ENCODE results near the gene MGAT4A.
"Not testable (repeated sequence)": the region's sequence is repeated elsewhere in the genome, so short reads cannot be mapped to it uniquely, and the experiment has no call there.

Gene MGAT4A

DNA sequence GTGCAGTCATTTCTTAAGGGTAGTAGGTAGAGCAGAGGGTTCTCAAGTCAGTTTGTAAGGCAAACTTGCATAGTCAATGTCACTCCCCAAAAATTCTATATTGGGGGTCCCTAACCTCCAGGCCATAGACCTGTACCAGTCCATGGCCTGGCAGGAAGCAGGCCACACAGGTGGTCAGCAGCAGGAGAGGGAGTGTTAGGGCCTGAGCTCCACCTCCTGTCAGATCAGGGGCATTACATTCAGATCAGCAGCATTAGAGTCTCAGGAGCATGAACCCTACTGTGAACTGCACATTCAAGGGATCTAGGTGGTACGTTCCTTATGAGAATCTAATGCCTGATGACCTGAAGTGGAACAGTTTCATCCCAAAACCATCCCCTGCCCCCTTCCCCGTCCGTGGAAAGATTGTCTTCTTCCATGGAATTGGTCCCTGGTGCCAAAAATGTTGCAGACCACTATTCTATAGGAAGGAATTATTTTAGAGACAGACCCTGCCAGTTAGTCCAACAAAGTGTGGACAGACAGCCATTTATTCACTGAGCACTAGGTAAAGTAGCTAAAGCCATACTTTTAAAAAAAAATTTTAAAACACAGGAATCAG, 129.3 kb downstream of the MGAT4A start:
- no peak for DNase-seq

DNA sequence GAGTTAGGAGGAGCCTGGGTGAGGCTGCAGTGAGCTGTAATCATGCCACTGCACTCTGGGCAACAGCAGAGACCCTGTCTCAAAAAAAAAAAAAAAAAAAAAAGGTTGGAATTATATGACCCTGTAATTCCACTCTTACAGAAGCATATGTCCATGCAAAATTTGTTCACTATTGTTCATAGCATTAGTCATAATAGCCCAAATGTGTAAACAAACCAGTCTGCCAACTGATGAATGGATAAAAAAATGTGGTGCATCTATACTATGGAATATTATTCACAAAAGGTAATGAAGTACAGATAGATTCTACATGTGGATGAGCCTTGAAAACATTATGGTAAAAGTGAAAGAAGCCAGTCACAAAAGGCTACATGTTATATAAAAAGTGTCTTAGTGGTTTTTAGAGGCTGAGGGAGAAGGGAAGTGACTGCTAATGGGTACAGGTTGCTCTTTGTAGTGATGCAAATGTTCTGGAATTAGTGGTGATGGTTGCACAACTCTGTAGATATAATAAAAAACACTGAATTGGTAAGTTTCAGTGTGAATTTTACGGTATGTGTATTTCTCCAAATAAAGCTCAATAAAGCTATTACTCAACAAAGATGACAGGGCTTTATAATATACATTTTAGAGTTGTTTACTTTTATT, 132.0 kb downstream of the MGAT4A start:
- no peak for DNase-seq

DNA sequence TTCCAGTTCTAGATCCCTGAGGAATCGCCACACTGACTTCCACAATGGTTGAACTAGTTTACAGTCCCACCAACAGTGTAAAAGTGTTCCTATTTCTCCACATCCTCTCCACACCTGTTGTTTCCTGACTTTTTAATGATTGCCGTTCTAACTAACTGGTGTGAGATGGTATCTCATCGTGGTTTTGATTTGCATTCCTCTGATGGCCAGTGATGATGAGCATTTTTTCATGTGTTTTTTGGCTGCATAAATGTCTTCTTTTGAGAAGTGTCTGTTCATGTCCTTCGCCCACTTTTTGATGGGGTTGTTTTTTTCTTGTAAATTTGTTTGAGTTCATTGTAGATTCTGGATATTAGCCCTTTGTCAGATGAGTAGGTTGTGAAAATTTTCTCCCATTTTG, 136.3 kb downstream of the MGAT4A start:
- DNase-seq: not testable (repeated sequence)

DNA sequence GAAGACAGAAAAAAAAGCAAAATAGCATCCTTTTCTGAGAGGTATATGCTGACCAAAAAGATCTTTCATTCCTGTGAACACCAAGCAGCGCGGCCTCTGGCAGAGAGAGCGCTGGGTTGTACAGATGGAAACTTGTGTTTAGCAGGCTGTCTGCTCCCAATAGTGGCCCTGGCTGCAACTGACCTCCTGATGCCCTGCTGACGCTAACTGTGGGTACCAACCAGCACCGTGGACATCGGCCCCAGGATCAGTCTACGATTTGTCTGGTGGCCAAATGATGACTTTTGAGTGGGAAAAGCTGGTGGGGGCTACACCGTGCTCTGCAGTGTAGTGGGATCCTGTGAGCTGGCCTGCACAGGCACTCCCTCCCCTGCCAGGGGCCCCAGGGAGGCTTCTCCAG, 138.4 kb downstream of the MGAT4A start:
- DNase-seq: no peak

- DNase-seq: no peak
Observed at GRCh38 chr2:98589489-98589888, 141.4 kb downstream of the MGAT4A start.

GRCh38 chr2:98588880-98589431, 142.0 kb downstream of the MGAT4A start:
- no peak for DNase-seq

- DNase-seq: no peak
Observed at GRCh38 chr2:98586551-98587140, 144.3 kb downstream of the MGAT4A start.

DNA sequence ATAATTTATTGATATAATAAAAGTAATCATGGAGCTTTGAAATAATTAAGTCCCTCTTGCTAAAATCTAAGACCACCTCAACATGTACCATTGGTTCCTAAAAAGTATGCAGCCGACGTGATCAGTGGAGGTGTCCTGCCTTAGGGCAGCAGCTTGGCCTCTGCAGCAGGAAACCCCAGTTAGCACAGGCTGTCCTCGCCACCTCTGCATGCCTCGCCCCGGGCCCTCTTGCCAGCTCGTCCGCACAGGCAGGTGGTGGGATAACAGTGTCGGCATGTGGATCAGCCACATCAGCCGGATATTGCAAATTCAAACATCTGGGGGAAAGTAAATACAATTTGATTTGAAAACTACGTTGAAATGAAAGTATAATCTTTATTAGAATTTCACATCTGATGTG, 145.5 kb downstream of the MGAT4A start:
- no peak for DNase-seq

DNA sequence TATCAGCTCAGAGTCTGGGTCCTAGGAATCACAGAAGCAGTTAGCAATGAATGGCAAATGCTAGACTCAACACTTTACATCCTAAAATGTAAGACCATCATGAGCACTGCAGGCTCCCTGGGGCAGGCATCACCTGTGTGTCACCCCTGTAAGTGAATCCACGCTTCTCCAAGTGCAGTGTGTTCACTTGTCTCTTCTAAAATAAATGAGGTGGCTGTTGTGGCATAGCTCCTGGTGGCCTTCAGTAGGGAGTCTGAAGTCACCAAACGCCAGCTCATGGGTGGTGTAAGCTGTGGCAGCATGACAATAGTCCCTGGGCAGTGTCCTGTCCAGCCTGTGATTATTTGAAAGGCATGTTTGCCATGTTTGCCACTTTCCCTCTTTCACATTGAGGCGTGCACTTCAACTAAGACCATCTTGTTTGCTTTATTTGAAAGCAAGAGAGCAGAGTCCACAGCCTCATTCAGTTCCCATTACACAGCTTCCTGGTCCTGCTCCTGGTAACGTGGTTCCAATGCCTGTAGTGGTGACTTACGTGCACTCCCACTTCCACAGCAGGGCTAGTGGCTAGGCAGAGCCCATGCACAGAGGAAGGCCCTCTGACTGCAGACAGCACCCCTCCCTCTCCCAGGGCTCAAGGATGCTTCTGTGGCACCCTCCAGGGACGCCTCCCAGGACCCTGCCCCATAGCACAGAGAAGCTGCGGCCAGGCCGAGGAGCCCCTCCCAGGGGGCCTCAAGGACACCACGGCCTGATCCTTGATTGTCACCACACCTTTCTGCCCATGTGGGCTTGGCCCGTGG, 146.9 kb downstream of the MGAT4A start:
- no peak for DNase-seq

GRCh38 chr2:98583276-98583675, 147.7 kb downstream of the MGAT4A start:
- DNase-seq: no peak

DNA sequence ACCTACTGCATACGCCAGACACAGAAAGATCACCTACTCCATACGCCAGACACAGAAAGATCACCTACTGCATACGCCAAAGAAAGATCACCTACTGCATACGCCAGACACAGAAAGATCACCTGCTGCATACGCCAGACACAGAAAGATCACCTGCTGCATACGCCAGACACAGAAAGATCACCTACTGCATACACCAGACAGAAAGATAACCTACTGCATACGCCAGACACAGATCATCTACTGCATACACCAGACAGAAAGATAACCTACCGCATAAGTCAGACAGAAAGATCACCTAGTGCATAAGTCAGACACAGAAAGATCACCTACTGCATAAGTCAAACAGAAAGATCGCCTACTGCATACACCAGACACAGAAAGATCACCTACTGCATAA, 148.4 kb downstream of the MGAT4A start:
- no peak for DNase-seq

DNA sequence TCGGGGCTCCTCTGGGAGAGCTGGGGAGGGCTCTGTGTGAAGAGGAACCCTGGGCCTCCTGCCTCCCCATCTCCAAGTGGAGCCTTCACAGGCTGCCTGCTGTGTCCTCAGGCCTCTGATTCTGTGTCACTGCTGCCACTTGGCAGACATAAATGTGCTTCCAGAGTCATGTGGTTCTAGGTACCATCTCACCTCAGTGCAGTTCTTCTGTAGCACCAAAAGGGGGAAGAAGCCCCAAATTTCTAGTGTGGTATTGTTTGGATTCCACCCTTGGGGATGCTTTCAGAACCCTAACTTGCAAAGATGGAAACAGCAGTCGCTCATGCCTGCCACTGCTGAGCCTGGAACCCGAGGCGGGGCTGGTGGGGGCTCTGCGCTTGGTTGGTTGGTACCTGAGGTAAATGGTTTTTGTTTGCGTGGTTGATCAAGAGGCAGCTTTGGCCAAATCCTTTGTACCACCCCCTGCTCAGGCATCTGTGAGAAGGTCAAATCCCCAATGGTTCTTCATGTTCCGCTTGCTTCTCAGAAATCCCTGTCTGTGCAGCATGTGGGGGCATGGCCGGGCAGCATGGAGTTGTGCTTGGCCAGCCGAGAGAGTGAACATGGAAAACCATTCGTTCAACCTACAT, 150.2 kb downstream of the MGAT4A start:
- no peak for DNase-seq

- no peak for DNase-seq
Observed at GRCh38 chr2:98579926-98580325, 151.0 kb downstream of the MGAT4A start.

- no peak for DNase-seq
Observed at GRCh38 chr2:98578231-98578630, 152.7 kb downstream of the MGAT4A start.

DNA sequence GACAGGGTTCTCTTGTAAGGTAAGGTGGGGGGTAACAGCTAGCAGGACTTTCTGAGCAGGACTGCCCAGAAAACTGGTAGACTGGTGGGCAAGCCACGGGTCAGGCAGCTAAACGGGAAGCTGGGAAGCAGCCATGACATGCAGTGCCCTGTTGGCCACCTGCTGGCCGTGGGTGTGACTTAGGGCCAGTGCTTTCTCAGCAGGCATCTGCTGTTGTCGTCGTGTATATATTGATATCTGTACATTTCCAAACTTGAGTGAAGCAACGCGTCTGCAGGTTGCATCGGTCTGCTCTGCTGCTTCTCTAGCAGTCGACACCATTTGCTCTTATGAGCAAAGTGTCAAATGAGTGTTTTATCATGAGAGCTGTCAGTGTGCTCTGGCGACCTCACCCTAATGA, 153.6 kb downstream of the MGAT4A start:
- no peak for DNase-seq

DNA sequence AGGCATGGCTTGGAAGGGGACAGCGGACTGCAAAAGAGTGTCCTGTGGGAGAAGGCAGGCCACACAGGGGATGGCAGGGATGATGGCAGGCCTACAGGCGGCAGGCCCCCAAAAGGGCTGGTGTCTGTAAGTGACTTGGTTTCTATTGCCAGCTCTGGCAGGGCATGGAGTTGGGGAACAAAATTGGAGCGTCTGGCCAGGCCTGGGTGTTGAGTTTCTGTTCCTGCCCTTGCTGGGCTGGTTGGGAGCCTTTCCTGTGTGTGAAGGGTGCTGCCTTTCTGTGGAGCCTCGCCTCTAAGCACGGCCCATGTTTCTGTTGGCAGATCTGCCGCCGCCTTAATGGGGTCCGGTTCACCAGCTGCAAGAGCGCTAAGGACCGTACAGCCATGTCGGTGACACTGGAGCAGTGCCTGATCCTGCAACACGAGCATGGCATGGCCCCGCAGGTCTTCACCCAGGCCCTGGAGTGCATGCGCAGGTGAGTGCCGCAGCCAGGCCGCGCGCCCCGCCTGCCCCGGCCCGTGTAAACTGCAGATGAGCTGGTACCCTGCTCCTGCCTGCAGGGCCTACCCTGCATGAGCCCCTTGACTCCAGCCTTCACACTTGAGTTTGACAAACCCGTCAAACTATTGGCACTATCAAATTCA, 154.1 kb downstream of the MGAT4A start:
- no peak for DNase-seq

DNA sequence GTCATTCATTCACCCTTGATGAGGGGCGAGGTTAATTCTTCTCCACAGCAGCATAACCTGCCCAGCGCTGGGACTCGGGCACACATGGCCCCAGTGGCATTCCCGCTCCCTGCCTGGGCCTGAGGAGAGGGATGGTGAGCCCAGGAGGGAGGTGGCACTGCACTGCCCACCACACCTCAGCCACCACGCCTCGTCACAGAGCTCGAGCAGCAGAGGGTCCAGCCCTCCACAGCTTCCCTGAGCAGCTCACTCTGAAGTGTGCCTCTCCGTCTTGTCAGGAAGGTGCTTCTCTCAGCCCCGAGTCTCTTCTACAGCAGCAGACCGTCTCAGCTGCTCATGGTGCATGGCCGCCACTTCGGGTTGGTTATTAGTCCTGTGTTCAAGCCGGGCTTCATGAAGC, 157.5 kb downstream of the MGAT4A start:
- no peak for DNase-seq

DNA sequence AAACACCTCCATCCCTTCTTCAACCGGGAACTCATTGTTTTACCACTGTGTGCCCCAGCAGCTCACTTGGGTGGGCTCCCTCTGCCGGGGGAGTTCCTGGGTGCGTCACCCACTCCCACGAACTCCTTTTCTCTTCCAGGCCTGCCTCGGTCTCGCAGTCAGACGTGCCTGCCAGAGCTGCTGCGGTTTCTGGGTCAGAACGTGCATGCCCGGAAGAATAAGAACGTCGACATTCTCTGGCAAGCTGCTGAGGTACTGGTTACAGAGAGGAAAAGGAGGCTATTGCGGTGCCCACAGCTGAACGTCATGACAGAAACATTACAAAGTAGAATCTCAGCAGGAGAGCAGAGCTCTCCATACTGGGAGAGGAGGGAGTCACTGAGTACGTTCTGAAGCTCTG, 158.3 kb downstream of the MGAT4A start:
- no peak for DNase-seq

GRCh38 chr2:98572211-98572610, 158.7 kb downstream of the MGAT4A start:
- no peak for DNase-seq

DNA sequence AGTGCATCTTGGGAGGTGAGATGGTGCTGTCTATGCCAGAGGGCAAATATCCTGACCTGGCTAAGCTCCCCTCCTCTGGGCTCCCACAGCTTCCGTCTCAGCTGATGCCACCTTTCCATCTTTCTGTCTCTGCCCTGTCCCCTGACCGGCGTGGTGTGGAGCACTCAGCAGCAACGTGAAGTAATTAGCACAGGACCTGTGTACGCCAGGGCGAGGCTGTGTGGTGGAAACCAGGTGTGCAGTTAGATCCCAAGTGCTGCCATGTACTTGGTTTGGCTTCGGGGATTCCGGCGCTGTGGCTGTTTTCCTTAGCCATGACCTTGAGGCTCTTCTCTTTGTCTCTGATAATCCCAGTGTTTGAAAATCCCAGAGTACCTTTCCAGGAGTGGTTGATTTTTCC, 159.1 kb downstream of the MGAT4A start:
- DNase-seq: no peak

- no peak for DNase-seq
Observed at GRCh38 chr2:98571121-98571701, 159.7 kb downstream of the MGAT4A start.

GRCh38 chr2:98570356-98570755, 160.6 kb downstream of the MGAT4A start:
- DNase-seq: no peak
